Esophagus muscularis mucosa (tissue), 3 donors: ENCODE results near the gene HOTAIR.

Experiments used
- POLR2A ChIP-seq: fragments of 450-650 bp; IDR thresholded peaks from one replicate; pipeline ENCODE4 v1.6.1; 2017; ENCODE audit warnings: antibody characterized with exemption, moderate library complexity, mild to moderate bottlenecking, low read depth
- TF ChIP-seq, protein P1 (sequence below), 3 experiments: fragments of 200-600 bp in 2 of 3; fragments of 450-650 bp in 1 of 3; sonication (generic) in 2 of 3; IDR thresholded peaks; one replicate each; pipeline ENCODE4 v1.5.1; 2017 to 2019; ENCODE audit warnings: antibody characterized with exemption in 3 of 3, mild to moderate bottlenecking in 2 of 3, moderate library complexity in 1 of 3

DNA sequence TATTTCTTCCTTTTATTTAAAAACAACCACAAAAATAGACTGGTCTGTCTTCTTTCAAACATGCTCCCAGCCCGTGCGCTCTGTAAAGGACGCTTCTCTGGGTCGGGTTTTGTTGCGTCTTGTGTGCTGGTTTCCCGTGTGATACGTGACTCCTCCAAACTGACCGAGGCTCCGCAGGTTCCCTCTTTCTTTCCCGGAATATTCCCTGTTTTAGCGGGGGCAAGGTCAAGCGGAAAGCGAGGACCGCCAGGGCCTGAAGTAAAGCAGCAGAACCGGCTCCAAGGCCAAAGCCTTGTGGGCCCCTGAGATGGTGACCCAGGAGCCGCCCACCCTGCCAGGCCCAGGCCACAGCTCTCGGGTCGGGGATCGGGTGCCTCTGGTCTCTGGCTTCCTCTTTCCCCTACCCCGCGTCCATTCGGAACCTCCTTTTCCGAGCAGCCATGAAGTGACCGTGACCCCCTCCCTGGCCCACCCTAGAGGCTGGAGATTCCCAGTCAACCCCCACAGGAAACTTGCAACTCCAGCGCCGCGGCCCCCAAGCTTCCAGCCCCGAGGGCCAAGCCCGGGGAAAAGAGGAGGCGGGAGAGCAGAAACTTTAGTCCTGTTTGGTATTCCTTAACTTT lies 9.3 kb upstream of the HOTAIR start:
- TF ChIP-seq, protein P1, sequence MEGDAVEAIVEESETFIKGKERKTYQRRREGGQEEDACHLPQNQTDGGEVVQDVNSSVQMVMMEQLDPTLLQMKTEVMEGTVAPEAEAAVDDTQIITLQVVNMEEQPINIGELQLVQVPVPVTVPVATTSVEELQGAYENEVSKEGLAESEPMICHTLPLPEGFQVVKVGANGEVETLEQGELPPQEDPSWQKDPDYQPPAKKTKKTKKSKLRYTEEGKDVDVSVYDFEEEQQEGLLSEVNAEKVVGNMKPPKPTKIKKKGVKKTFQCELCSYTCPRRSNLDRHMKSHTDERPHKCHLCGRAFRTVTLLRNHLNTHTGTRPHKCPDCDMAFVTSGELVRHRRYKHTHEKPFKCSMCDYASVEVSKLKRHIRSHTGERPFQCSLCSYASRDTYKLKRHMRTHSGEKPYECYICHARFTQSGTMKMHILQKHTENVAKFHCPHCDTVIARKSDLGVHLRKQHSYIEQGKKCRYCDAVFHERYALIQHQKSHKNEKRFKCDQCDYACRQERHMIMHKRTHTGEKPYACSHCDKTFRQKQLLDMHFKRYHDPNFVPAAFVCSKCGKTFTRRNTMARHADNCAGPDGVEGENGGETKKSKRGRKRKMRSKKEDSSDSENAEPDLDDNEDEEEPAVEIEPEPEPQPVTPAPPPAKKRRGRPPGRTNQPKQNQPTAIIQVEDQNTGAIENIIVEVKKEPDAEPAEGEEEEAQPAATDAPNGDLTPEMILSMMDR (IDR thresholded peaks at IDR 0.05) = no peak
- TF ChIP-seq POLR2A = no peak
